Thyroid gland (tissue), 4 donors: ENCODE results near the gene SLC35E4.

Experiments
- POLR2A ChIP-seq, 2 donors: fragments of 450-650 bp; IDR thresholded peaks; one replicate each; pipeline ENCODE4 v1.6.1; 2017; ENCODE audit warnings: antibody characterized with exemption in 2 of 2, mild to moderate bottlenecking in 2 of 2, moderate library complexity in 1 of 2
- TF ChIP-seq, protein P1 (sequence below), 6 experiments: fragments of 200-600 bp in 3 of 6; fragments of 450-650 bp in 3 of 6; sonication (generic) in 3 of 6; IDR thresholded peaks; one replicate each; pipeline ENCODE4 v1.5.1; 2016 to 2019; ENCODE audit warnings: antibody characterized with exemption in 6 of 6, mild to moderate bottlenecking in 2 of 6, inconsistent platforms in 1 of 6, moderate library complexity in 1 of 6

DNA sequence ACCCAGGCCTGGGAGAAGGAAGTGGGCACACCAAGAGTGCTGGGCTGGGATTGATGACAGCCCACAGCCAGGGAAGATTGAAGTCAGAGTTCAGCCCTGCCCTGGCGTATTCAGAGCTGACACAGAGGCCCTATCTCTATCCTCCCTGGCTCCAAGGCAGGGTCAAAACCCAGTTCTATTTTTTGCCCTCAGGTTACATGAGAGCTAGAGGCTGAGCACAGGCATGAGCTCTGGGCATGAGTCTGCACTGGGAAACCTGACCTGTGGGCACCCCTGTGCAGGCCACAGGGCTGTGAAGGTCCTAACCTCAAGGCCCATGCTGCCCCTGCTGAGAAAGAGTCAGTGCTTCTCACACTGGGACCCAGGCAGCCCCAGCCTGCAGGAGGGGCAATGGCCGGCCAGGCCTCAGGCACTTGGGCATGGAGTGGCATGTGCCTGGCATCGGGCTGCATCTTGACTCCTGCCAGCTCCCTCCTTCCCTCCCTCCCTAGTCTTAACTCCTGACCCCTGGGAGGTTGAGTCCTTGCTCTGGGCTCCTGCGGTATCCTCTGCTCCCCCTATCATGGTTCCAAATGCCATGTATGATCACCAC, 5.4 kb downstream of the SLC35E4 start:
- TF ChIP-seq, protein P1, sequence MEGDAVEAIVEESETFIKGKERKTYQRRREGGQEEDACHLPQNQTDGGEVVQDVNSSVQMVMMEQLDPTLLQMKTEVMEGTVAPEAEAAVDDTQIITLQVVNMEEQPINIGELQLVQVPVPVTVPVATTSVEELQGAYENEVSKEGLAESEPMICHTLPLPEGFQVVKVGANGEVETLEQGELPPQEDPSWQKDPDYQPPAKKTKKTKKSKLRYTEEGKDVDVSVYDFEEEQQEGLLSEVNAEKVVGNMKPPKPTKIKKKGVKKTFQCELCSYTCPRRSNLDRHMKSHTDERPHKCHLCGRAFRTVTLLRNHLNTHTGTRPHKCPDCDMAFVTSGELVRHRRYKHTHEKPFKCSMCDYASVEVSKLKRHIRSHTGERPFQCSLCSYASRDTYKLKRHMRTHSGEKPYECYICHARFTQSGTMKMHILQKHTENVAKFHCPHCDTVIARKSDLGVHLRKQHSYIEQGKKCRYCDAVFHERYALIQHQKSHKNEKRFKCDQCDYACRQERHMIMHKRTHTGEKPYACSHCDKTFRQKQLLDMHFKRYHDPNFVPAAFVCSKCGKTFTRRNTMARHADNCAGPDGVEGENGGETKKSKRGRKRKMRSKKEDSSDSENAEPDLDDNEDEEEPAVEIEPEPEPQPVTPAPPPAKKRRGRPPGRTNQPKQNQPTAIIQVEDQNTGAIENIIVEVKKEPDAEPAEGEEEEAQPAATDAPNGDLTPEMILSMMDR (IDR thresholded peaks at IDR 0.05), result no peak
- no peak for TF ChIP-seq POLR2A (IDR thresholded peaks at IDR 0.05)
